HG03095 (cell line): ENCODE data around the gene LRRC3.
"Not testable (repeated sequence)": the region's sequence is repeated elsewhere in the genome, so short reads cannot be mapped to it uniquely, and the experiment has no call there.

Experiments
- ATAC-seq: cut with Tn5 transposase; IDR thresholded peaks from one replicate; pipeline ENCODE4 v1.9.1; 2021; ENCODE audit warnings: moderate library complexity; ENCODE audit not compliant: unreplicated experiment

LRRC3 gene

GRCh38 chr21:44494956-44495355 is 39.6 kb downstream of the LRRC3 start:
- no peak for ATAC-seq

- no peak for ATAC-seq
Measured at GRCh38 chr21:44495611-44496563, 40.6 kb downstream of the LRRC3 start.

- ATAC-seq = no peak
Measured at GRCh38 chr21:44496564-44497550, 41.5 kb downstream of the LRRC3 start.

- no peak for ATAC-seq
Measured at GRCh38 chr21:44497703-44498126, 42.4 kb downstream of the LRRC3 start.

GRCh38 chr21:44498280-44499210 is 43.2 kb downstream of the LRRC3 start:
- no peak for ATAC-seq

GRCh38 chr21:44499211-44499560 is 43.9 kb downstream of the LRRC3 start:
- no peak for ATAC-seq

GRCh38 chr21:44499631-44500030 is 44.3 kb downstream of the LRRC3 start:
- no peak for ATAC-seq

- ATAC-seq = no peak
Measured at GRCh38 chr21:44500111-44500510, 44.8 kb downstream of the LRRC3 start.

GRCh38 chr21:44502171-44502958 is 47.1 kb downstream of the LRRC3 start:
- no peak for ATAC-seq

GRCh38 chr21:44503006-44503889 is 47.9 kb downstream of the LRRC3 start:
- not testable (repeated sequence) for ATAC-seq

GRCh38 chr21:44503901-44504399 is 48.6 kb downstream of the LRRC3 start:
- no peak for ATAC-seq

GRCh38 chr21:44505673-44506278 is 50.5 kb downstream of the LRRC3 start:
- no peak for ATAC-seq

GRCh38 chr21:44506279-44507255 is 51.3 kb downstream of the LRRC3 start:
- ATAC-seq = no peak

GRCh38 chr21:44507673-44508425 is 52.5 kb downstream of the LRRC3 start:
- no peak for ATAC-seq

- no peak for ATAC-seq
Measured at GRCh38 chr21:44508426-44508710, 53.1 kb downstream of the LRRC3 start.

GRCh38 chr21:44508711-44509445 is 53.6 kb downstream of the LRRC3 start:
- ATAC-seq = no peak
